Gastroesophageal sphincter (tissue), 3 donors: ENCODE measurements around the gene EFHD2.

Source experiments
- CTCF ChIP-seq, 4 experiments: fragments of 200-600 bp in 2 of 4; fragments of 450-650 bp in 2 of 4; sonication (generic) in 1 of 4; IDR thresholded peaks; one replicate each; pipeline ENCODE4 v1.5.1; 2017 to 2019; ENCODE audit warnings: antibody characterized with exemption in 4 of 4, mild to moderate bottlenecking in 2 of 4, moderate library complexity in 2 of 4
- EP300 ChIP-seq: sonication (generic); formaldehyde crosslinking; IDR thresholded peaks from one replicate; pipeline ENCODE4 v1.6.1; 2017; ENCODE audit warnings: antibody characterized with exemption, mild to moderate bottlenecking
- POLR2A ChIP-seq, 2 donors: fragments of 450-650 bp; IDR thresholded peaks; one replicate each; pipeline ENCODE4 v1.6.1; 2017; ENCODE audit warnings: antibody characterized with exemption in 2 of 2, mild to moderate bottlenecking in 2 of 2, moderate library complexity in 1 of 2
- POLR2AphosphoS5 ChIP-seq: sonication (generic); formaldehyde crosslinking; IDR thresholded peaks from one replicate; pipeline ENCODE4 v1.6.1; 2017; ENCODE audit warnings: antibody characterized with exemption

DNA sequence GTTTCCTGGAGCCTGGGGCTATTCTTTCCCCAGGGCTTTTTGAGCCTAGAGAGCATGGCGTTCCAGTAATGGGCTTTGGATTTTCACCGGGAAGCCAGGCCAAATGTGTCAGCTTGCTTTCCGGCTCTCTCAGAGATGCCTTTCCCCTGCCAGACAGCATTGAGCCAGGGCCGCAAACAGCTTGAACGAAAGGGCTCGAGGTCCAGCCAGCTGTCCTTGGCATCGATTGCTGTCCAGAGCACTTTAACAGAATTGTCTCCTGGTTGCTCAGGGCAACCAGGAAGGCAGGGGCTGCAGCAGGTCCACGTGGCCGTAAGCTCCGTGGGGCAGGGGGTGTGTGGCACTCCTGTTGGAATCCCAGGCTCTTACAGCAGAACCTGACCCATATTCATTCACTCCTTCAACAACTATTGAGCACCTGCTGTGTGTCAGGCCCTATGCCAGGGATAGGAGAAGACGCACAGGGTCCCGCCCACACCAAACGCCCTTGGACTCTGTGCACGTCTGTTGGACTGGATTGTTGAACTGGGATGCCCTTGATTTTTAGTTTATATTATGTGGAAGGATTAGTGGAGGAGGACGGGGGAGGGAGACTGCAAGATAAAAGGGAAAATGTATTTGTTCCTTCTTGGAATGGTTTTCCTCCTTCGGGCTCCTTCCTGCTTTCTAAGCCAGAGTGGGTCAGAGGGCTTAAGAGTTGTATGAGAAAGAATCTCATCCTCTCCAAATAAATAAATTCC is 38.7 kb upstream of the EFHD2 start:
- TF ChIP-seq POLR2A (IDR thresholded peaks at IDR 0.05), result no peak
- peak; percentile 82 for TF ChIP-seq POLR2AphosphoS5
- TF ChIP-seq CTCF (IDR thresholded peaks at IDR 0.05), result no peak
- TF ChIP-seq EP300, result no peak
